ENCODE measurements around the gene RIPOR3.

DNA sequence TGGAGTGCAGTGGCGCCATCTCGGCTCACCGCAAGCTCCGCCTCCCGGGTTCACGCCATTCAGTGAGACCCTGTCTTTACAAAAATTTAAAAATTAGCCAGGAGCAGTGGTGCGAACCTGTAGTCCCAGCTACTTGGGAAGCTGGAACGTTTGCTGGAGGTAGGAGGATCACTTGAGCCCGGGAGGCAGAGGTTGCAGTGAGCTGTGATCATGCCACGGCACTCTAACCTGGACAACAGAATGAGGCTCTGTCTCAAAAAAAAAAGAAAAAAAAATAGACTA, 34.3 kb upstream of the RIPOR3 start:
- TF ChIP-seq, protein P1, sequence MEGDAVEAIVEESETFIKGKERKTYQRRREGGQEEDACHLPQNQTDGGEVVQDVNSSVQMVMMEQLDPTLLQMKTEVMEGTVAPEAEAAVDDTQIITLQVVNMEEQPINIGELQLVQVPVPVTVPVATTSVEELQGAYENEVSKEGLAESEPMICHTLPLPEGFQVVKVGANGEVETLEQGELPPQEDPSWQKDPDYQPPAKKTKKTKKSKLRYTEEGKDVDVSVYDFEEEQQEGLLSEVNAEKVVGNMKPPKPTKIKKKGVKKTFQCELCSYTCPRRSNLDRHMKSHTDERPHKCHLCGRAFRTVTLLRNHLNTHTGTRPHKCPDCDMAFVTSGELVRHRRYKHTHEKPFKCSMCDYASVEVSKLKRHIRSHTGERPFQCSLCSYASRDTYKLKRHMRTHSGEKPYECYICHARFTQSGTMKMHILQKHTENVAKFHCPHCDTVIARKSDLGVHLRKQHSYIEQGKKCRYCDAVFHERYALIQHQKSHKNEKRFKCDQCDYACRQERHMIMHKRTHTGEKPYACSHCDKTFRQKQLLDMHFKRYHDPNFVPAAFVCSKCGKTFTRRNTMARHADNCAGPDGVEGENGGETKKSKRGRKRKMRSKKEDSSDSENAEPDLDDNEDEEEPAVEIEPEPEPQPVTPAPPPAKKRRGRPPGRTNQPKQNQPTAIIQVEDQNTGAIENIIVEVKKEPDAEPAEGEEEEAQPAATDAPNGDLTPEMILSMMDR (IDR thresholded peaks at IDR 0.05), result no peak
- no peak for TF ChIP-seq RCOR1 (IDR thresholded peaks at IDR 0.05; ENCODE audit: low read length)
- no peak for TF ChIP-seq POLR2AphosphoS5 (IDR thresholded peaks at IDR 0.05; ENCODE audit: low read depth, low read length)
- no peak for TF ChIP-seq SMC3 (IDR thresholded peaks at IDR 0.05; ENCODE audit: low read depth, low read length)
- TF ChIP-seq NFIC (IDR thresholded peaks at IDR 0.05; ENCODE audit: borderline replicate concordance), result no peak
- no peak; the same call in 1 of the 2 replicates for TF ChIP-seq YY1 (IDR thresholded peaks at IDR 0.05; ENCODE audit: low read depth)
- no peak for TF ChIP-seq GABPA (IDR thresholded peaks at IDR 0.05; ENCODE audit: low read depth)
- TF ChIP-seq, protein P2, sequence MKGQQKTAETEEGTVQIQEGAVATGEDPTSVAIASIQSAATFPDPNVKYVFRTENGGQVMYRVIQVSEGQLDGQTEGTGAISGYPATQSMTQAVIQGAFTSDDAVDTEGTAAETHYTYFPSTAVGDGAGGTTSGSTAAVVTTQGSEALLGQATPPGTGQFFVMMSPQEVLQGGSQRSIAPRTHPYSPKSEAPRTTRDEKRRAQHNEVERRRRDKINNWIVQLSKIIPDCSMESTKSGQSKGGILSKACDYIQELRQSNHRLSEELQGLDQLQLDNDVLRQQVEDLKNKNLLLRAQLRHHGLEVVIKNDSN (IDR thresholded peaks at IDR 0.05; ENCODE audit: borderline replicate concordance, low read depth), result no peak
- TF ChIP-seq EP300 (IDR thresholded peaks at IDR 0.05; ENCODE audit: borderline replicate concordance in 1 of 2, low read depth in 1 of 2, low read length in 1 of 2), result no peak
- TF ChIP-seq CHD2 (IDR thresholded peaks at IDR 0.05; ENCODE audit: low read length, partially characterized antibody), result no peak
- TF ChIP-seq TCF12 (IDR thresholded peaks at IDR 0.05), result no peak
- TF ChIP-seq, protein P3, sequence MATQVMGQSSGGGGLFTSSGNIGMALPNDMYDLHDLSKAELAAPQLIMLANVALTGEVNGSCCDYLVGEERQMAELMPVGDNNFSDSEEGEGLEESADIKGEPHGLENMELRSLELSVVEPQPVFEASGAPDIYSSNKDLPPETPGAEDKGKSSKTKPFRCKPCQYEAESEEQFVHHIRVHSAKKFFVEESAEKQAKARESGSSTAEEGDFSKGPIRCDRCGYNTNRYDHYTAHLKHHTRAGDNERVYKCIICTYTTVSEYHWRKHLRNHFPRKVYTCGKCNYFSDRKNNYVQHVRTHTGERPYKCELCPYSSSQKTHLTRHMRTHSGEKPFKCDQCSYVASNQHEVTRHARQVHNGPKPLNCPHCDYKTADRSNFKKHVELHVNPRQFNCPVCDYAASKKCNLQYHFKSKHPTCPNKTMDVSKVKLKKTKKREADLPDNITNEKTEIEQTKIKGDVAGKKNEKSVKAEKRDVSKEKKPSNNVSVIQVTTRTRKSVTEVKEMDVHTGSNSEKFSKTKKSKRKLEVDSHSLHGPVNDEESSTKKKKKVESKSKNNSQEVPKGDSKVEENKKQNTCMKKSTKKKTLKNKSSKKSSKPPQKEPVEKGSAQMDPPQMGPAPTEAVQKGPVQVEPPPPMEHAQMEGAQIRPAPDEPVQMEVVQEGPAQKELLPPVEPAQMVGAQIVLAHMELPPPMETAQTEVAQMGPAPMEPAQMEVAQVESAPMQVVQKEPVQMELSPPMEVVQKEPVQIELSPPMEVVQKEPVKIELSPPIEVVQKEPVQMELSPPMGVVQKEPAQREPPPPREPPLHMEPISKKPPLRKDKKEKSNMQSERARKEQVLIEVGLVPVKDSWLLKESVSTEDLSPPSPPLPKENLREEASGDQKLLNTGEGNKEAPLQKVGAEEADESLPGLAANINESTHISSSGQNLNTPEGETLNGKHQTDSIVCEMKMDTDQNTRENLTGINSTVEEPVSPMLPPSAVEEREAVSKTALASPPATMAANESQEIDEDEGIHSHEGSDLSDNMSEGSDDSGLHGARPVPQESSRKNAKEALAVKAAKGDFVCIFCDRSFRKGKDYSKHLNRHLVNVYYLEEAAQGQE (IDR thresholded peaks at IDR 0.05; ENCODE audit: low read depth, low read length), result no peak
- TF ChIP-seq FOXJ3 (CRISPR knock-in tag; IDR thresholded peaks at IDR 0.05), result no peak

Data from SK-N-SH (cell line).